Measurements from ENCODE around the gene SLC38A10.

Gene SLC38A10

GRCh38 chr17:81263371-81264181 is 31.5 kb downstream of the SLC38A10 start:
- ChIA-PET CTCF (interaction anchor here (0.8 to 1.5 kb wide), 4 partner anchors 11 to 221 kb away, joined by 3 to 5 read pairs (median 4); no protein-coding TSS in a partner anchor), POLR2A (no interaction called here)
- TF ChIP-seq CTCF (IDR thresholded peaks at IDR 0.05; ENCODE audit: insufficient read depth, low read length, missing control alignments): no peak
- DNase-seq (ENCODE audit: low read depth, low spot score): no peak
- H3K4me3 ChIP-seq (ENCODE audit: low read depth, low read length): no peak overlapping the region

DNA sequence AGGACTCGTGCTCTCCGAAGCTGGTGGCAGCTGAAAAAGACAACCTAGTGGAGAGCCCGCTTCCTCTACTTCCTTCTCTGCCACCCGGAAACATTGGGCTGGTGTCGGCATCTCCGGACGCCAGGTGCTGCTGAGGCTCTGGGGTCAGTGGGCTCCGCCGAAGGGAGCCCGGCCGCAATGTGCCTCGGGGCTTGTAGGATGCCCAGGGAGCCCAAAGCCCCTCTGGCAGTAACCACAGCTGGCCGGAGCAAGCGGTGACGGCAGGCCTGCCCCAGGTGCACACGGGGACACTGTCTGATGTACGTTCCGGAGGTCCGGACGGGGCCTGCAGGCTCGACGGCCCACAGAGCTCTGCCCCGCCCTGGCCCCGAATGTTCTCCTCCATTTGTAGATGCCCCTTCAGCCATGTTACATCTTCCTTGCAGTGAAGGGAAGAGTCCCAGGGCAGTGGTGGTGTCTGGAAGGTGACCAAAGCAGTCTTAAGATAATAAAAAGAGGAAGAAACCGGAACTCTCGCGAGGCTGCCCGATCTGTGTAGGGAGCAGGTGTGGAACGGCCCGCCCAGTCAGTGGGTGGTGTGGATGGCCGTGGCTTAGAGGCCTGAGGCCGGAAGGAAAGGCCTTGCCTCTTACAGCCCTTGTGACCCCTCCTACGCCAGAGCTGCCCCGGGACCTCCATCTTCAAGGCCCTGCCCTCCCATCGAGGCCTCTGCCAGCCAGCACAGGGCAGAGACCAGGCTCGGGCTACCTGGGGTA is 33.3 kb downstream of the SLC38A10 start:
- TF ChIP-seq CTCF (IDR thresholded peaks at IDR 0.05; ENCODE audit: insufficient read depth, low read length, missing control alignments): no peak
- no peak for DNase-seq (ENCODE audit: low read depth, low spot score)
- no peak overlapping the region for H3K4me3 ChIP-seq (ENCODE audit: low read depth, low read length)
- POLR2A ChIA-PET: no interaction called here
- CTCF ChIA-PET: interaction anchor here (0.7 to 1.5 kb wide), 3 partner anchors 9 to 30 kb away, joined by 3 to 5 read pairs (median 4); no protein-coding TSS in a partner anchor

DNA sequence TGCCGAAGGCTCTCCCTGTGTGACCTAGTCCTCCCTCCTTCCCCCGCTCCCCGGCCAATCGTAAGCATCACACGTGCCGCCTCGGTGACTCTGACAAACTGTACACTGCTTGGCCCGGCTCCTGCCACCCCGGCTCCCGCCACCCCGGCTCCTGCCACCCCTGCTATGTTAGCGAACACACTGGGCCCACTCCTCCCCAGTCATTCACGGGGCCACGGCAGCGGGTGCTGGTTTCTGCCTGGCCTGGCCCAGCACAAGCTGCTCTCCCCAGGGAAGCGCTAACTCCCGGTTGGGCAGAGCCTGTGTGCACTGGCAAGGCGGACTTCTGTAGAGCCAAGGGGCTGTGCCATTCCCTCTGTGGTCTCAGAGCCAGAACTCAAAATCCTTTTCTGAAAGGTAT is 34.0 kb downstream of the SLC38A10 start:
- CTCF ChIA-PET: interaction anchor here (11.6 kb wide), 1 partner anchor 220 kb away, joined by 188 read pairs; no protein-coding TSS in a partner anchor
- DNase-seq (ENCODE audit: low read depth, low spot score): no peak
- POLR2A ChIA-PET: no interaction called here
- TF ChIP-seq CTCF (IDR thresholded peaks at IDR 0.05; ENCODE audit: insufficient read depth, low read length, missing control alignments): no peak
- no peak overlapping the region for H3K4me3 ChIP-seq (ENCODE audit: low read depth, low read length)

DNA sequence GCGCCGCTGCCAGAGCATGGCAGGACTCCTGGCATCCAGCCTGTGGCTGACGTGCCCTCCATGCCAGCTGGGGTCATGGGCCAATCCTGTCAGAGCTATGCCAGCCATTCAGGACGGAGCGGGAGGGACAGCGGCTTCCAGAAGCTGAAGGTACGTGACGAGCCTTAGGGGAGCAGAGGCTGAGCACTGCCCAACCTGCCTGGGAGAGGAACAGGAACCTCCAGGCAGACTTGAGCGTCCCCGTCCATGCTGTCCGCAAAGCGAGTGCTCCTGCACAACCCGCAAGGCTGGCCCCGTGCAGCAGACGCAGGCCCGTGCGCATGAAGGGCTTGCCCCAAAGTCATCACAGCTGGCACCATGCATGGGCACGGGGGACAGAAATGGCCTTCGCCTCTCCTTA is 34.5 kb downstream of the SLC38A10 start:
- POLR2A ChIA-PET: no interaction called here
- no peak overlapping the region for H3K4me3 ChIP-seq (ENCODE audit: low read depth, low read length)
- TF ChIP-seq CTCF (IDR thresholded peaks at IDR 0.05; ENCODE audit: insufficient read depth, low read length, missing control alignments): no peak
- CTCF ChIA-PET: interaction anchor here (11.6 kb wide), 1 partner anchor 221 kb away, joined by 188 read pairs; no protein-coding TSS in a partner anchor
- no peak for DNase-seq (ENCODE audit: low read depth, low spot score)

GRCh38 chr17:81260171-81260570 is 34.9 kb downstream of the SLC38A10 start:
- H3K4me3 ChIP-seq (ENCODE audit: low read depth, low read length): no peak overlapping the region
- ChIA-PET POLR2A (no interaction called here), CTCF (interaction anchor here (0.9 to 11.6 kb wide), 2 partner anchors 32 to 221 kb away, joined by 3 to 188 read pairs; no protein-coding TSS in a partner anchor)
- no peak for DNase-seq (ENCODE audit: low read depth, low spot score)
- no peak for TF ChIP-seq CTCF (IDR thresholded peaks at IDR 0.05; ENCODE audit: insufficient read depth, low read length, missing control alignments)

All from AG04449 (cell line).